ENCODE results near the gene CRB1. TPM values are rescaled to one million over a fixed set of nuclear protein-coding genes. Genes with fewer than 3 reads are reported as not detected.

CRB1 gene
- total RNA-seq, 1 donor from 2014 or later: 27.5 TPM

Small RNA genes within 50 kb of the gene (small RNA-seq; reads per million reads assigned to genes)
- not detected for gene MRPS21P3

Other genes starting within 250 kb of the CRB1 start
- gene F13B, start 201.0 kb upstream of the CRB1 start, total RNA-seq: not detected
- 8.9 TPM for gene ASPM, start 121.6 kb upstream of the CRB1 start, total RNA-seq
- gene ZBTB41, start 67.0 kb upstream of the CRB1 start, total RNA-seq: 114 TPM

Measured in occipital lobe (tissue), 2 donors.